ENCODE results near the gene IWS1. TPM values are rescaled to one million over a fixed set of nuclear protein-coding genes. Genes with fewer than 3 reads are reported as not detected.

IWS1 gene
- total RNA-seq, 2 experiments from 2014 or later = 49.2 to 56.9 TPM

DNA sequence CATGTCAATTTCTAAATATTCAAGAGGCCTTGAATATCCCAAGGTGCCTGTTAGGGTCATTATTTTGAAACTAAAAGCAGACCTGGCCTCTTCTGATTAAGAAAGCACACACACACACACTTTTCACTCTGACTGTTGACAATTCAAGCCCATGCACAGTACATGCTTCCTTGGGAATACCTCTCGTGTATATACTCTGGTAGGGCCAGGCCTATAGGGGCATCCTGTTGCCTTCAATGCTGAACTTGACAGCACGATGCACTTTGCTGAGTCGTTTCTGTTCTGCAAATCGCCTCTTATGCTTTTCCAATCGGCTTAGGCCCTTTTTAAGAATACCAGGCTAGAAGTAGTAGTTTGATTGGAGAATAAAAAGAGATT, 40.6 kb downstream of the IWS1 start:
- no peak overlapping the region for H3K4me3 ChIP-seq (ENCODE audit: low read depth, low read length, poor library complexity, severe bottlenecking)
- no peak overlapping the region for H2AFZ ChIP-seq (ENCODE audit: low read length)
- intact Hi-C loops (cut with micrococcal nuclease; ENCODE audit: unreplicated experiment) = no loop called here
- no peak overlapping the region for H3K4me2 ChIP-seq (ENCODE audit: low read length)
- no peaks in the 10 kb centered on the region for H4K20me1 ChIP-seq (ENCODE audit: insufficient read depth, low read length)
- ChIA-PET CTCF (ENCODE audit: unreplicated experiment) (no interaction called here), POLR2A (interaction anchor here (0.6 kb wide), 1 partner anchor 431 kb away, joined by 4 read pairs; no protein-coding TSS in a partner anchor)
- peaks cover 96% of the 10 kb centered on the region for H3K36me3 ChIP-seq (ENCODE audit: insufficient read depth, low read length)
- no peaks in the 10 kb centered on the region for H3K9me2 ChIP-seq (ENCODE audit: insufficient read depth, low read length)
- no peak overlapping the region for H3K27ac ChIP-seq (ENCODE audit: low read depth, low read length, poor library complexity, severe bottlenecking)
- H3K9me3 ChIP-seq (ENCODE audit: low read length) = no peaks in the 10 kb centered on the region
- no TSS peak for BruUV-seq (replicated peaks)
- TF ChIP-seq, protein P1, sequence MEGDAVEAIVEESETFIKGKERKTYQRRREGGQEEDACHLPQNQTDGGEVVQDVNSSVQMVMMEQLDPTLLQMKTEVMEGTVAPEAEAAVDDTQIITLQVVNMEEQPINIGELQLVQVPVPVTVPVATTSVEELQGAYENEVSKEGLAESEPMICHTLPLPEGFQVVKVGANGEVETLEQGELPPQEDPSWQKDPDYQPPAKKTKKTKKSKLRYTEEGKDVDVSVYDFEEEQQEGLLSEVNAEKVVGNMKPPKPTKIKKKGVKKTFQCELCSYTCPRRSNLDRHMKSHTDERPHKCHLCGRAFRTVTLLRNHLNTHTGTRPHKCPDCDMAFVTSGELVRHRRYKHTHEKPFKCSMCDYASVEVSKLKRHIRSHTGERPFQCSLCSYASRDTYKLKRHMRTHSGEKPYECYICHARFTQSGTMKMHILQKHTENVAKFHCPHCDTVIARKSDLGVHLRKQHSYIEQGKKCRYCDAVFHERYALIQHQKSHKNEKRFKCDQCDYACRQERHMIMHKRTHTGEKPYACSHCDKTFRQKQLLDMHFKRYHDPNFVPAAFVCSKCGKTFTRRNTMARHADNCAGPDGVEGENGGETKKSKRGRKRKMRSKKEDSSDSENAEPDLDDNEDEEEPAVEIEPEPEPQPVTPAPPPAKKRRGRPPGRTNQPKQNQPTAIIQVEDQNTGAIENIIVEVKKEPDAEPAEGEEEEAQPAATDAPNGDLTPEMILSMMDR (conservative IDR thresholded peaks at IDR 0.05; ENCODE audit: low read length) = no peak
- TF ChIP-seq EZH2phosphoT487 (IDR thresholded peaks at IDR 0.05; ENCODE audit: borderline replicate concordance, low read depth, low read length) = no peak
- no peaks in the 10 kb centered on the region for H3K4me1 ChIP-seq (ENCODE audit: insufficient read depth, low read length, poor library complexity, severe bottlenecking)
- no peak for DNase-seq (ENCODE audit: low spot score)
- H3K79me2 ChIP-seq (ENCODE audit: insufficient read depth, low read depth, low read length) = no peaks in the 10 kb centered on the region

DNA sequence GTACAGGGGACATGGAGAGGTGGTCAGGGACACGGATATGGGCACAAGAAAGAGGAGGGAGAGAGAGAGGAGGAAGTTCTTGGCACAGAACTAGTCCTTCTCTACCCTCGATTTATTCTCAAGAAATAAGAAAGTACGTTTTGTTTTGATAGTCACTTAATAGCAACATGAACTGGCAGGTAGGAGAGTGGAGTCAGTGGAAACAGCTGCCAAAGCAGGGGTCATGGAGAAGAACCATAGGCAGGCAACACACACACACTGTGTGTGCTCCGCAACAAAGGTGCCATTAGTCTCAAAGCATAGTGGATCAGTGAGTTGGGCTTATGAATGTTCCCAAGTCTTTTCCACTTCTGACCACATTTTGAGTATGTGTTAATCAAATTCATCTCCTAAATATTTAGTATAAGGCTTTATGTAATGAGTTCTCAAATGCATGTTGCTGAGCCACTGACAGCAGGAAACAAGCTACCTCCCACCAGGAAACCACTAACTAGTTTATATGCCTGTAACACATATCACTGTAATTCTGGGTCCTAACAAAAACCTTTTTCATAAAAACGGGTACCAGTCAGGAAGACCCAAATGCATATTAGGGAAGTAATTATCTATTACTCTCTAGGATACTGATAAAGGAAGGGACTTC, 41.1 kb downstream of the IWS1 start:
- Histone ChIP-seq H4K20me1 (ENCODE audit: insufficient read depth, low read length) (no peaks in the 10 kb centered on the region), H3K36me3 (ENCODE audit: insufficient read depth, low read length) (peaks cover 96% of the 10 kb centered on the region), H3K4me3 (ENCODE audit: low read depth, low read length, poor library complexity, severe bottlenecking) (no peak overlapping the region), H3K4me1 (ENCODE audit: insufficient read depth, low read length, poor library complexity, severe bottlenecking) (no peaks in the 10 kb centered on the region), H3K27ac (ENCODE audit: low read depth, low read length, poor library complexity, severe bottlenecking) (no peak overlapping the region), H3K9me2 (ENCODE audit: insufficient read depth, low read length) (no peaks in the 10 kb centered on the region), H3K79me2 (ENCODE audit: insufficient read depth, low read depth, low read length) (no peaks in the 10 kb centered on the region), H3K4me2 (ENCODE audit: low read length) (no peak overlapping the region), H2AFZ (ENCODE audit: low read length) (no peak overlapping the region), H3K9me3 (ENCODE audit: low read length) (no peaks in the 10 kb centered on the region)
- BruUV-seq (replicated peaks) = no TSS peak
- no peak for TF ChIP-seq EZH2phosphoT487 (IDR thresholded peaks at IDR 0.05; ENCODE audit: borderline replicate concordance, low read depth, low read length)
- TF ChIP-seq, protein P1 (conservative IDR thresholded peaks at IDR 0.05; ENCODE audit: low read length) = no peak
- no peak for DNase-seq (ENCODE audit: low spot score)
- POLR2A ChIA-PET = no interaction called here
- CTCF ChIA-PET (ENCODE audit: unreplicated experiment) = no interaction called here
- intact Hi-C loops (cut with micrococcal nuclease; ENCODE audit: unreplicated experiment) = no loop called here

DNA sequence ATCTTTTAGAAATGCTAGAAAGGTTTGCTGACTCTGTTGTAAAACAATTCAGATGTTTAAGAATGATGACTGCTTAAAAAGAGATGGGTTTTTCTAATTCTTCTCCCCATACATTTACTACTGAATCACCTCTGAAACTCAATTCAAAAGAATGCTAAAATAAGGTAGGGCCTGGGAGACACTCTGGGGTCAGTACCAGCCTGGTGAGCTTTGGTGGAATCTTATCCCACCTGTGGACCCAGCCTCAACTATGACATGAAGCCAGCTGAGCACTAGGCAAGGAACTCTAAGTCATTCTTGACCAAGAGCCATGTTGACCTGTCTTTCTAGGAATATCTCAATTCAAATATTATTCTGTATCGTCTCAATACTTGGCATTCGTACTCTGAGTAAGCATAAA, 44.3 kb downstream of the IWS1 start:
- POLR2A ChIA-PET = interaction anchor here (1.0 kb wide), 1 partner anchor 145 kb away, joined by 4 read pairs; no protein-coding TSS in a partner anchor

More for the DNA sequence above, 44.3 kb downstream of the IWS1 start:
- Histone ChIP-seq H3K4me3 (ENCODE audit: low read depth, low read length, poor library complexity, severe bottlenecking) (no peak overlapping the region), H3K9me2 (ENCODE audit: insufficient read depth, low read length) (no peaks in the 10 kb centered on the region), H3K79me2 (ENCODE audit: insufficient read depth, low read depth, low read length) (no peaks in the 10 kb centered on the region), H3K27ac (ENCODE audit: low read depth, low read length, poor library complexity, severe bottlenecking) (no peak overlapping the region), H3K4me2 (ENCODE audit: low read length) (no peak overlapping the region), H3K4me1 (ENCODE audit: insufficient read depth, low read length, poor library complexity, severe bottlenecking) (no peaks in the 10 kb centered on the region), H2AFZ (ENCODE audit: low read length) (no peak overlapping the region), H3K9me3 (ENCODE audit: low read length) (no peaks in the 10 kb centered on the region), H4K20me1 (ENCODE audit: insufficient read depth, low read length) (0 out of 2 replicates have a peak, but pooled peaks cover 4% of the 10 kb centered on the region), H3K36me3 (ENCODE audit: insufficient read depth, low read length) (peaks cover 77% of the 10 kb centered on the region)
- CTCF ChIA-PET (ENCODE audit: unreplicated experiment) = no interaction called here
- no peak for TF ChIP-seq EZH2phosphoT487 (IDR thresholded peaks at IDR 0.05; ENCODE audit: borderline replicate concordance, low read depth, low read length)
- TF ChIP-seq, protein P1 (conservative IDR thresholded peaks at IDR 0.05; ENCODE audit: low read length) = no peak
- BruUV-seq (replicated peaks) = no TSS peak
- intact Hi-C loops (cut with micrococcal nuclease; ENCODE audit: unreplicated experiment) = no loop called here
- no peak for DNase-seq (ENCODE audit: low spot score)

All from OCI-LY7 (cell line).